SK-N-SH treated with all-trans-retinoic acid at 6 μM for 48 hours (cell line): Measurements from ENCODE around the gene AJUBA.

ENCODE experiments used
- ATAC-seq: fragments of 200-7000 bp; cut with Tn5 transposase; 3 replicates; pipeline ENCODE4 v1.9.1; 2020; ENCODE audit warnings: mild to moderate bottlenecking, moderate library complexity
- BACH2 ChIP-seq: fragments of 250-450 bp; sonication (Bioruptor Pico); IDR thresholded peaks from 2 replicates; pipeline ENCODE4 v1.9.0; 2021; ENCODE audit warnings: mild to moderate bottlenecking, borderline replicate concordance
- CSDC2 ChIP-seq: fragments of 250-450 bp; sonication (Bioruptor Pico); IDR thresholded peaks from 2 replicates; pipeline ENCODE4 v1.5.0; 2020; ENCODE audit warnings: mild to moderate bottlenecking, moderate library complexity
- ESRRG ChIP-seq: fragments of 250-450 bp; sonication (Bioruptor Pico); IDR thresholded peaks from 2 replicates; pipeline ENCODE4 v1.6.1; 2021; ENCODE audit warnings: mild to moderate bottlenecking
- GLIS3 ChIP-seq: fragments of 250-450 bp; sonication (Bioruptor Pico); IDR thresholded peaks from 2 replicates; pipeline ENCODE4 v1.5.0; 2020; ENCODE audit warnings: mild to moderate bottlenecking, moderate library complexity
- ISL1 ChIP-seq: fragments of 250-450 bp; sonication (Bioruptor Pico); IDR thresholded peaks from 2 replicates; pipeline ENCODE4 v2.1.2; 2022; ENCODE audit warnings: mild to moderate bottlenecking, moderate library complexity
- OSR1 ChIP-seq: fragments of 250-450 bp; sonication (Bioruptor Pico); IDR thresholded peaks from 2 replicates; pipeline ENCODE4 v1.8.0; 2022; ENCODE audit warnings: moderate library complexity, mild to moderate bottlenecking, inconsistent platforms
- PPARA ChIP-seq: fragments of 250-450 bp; sonication (Bioruptor Pico); IDR thresholded peaks from 2 replicates; pipeline ENCODE4 v1.5.0; 2020; ENCODE audit warnings: mild to moderate bottlenecking, borderline replicate concordance
- RARB ChIP-seq: fragments of 250-450 bp; sonication (Bioruptor Pico); IDR thresholded peaks from 2 replicates; pipeline ENCODE4 v1.8.0; 2021; ENCODE audit warnings: mild to moderate bottlenecking, moderate library complexity
- SNAI2 ChIP-seq: fragments of 250-450 bp; sonication (Bioruptor Pico); IDR thresholded peaks from 2 replicates; pipeline ENCODE4 v1.5.0; 2020; ENCODE audit warnings: mild to moderate bottlenecking, moderate library complexity
- TCF4 ChIP-seq: fragments of 250-450 bp; sonication (Bioruptor Pico); IDR thresholded peaks from 2 replicates; pipeline ENCODE4 v1.8.0; 2021; ENCODE audit warnings: mild to moderate bottlenecking, moderate library complexity, borderline replicate concordance
- TOX ChIP-seq: fragments of 250-450 bp; sonication (Bioruptor Pico); IDR thresholded peaks from 2 replicates; pipeline ENCODE4 v1.8.0; 2021; ENCODE audit warnings: mild to moderate bottlenecking, moderate library complexity, borderline replicate concordance
- ZC3H10 ChIP-seq: fragments of 250-450 bp; sonication (Bioruptor Pico); IDR thresholded peaks from 2 replicates; pipeline ENCODE4 v1.5.1; 2021; ENCODE audit warnings: mild to moderate bottlenecking, moderate library complexity
- ZFP3 ChIP-seq: fragments of 250-450 bp; sonication (Bioruptor Pico); IDR thresholded peaks from 2 replicates; pipeline ENCODE4 v1.5.0; 2020; ENCODE audit warnings: mild to moderate bottlenecking, moderate library complexity
- ZFP30 ChIP-seq: fragments of 450-650 bp; formaldehyde crosslinking; IDR thresholded peaks from 2 replicates; pipeline ENCODE4 v1.5.0; 2022; ENCODE audit warnings: mild to moderate bottlenecking, moderate library complexity
- ZNF565 ChIP-seq: fragments of 450-650 bp; formaldehyde crosslinking; conservative IDR thresholded peaks from 2 replicates; pipeline ENCODE4 v1.5.0; 2020; ENCODE audit warnings: low read depth, mild to moderate bottlenecking, moderate library complexity
- ZNF70 ChIP-seq: fragments of 450-650 bp; formaldehyde crosslinking; IDR thresholded peaks from 2 replicates; pipeline ENCODE4 v1.5.0; 2020; ENCODE audit warnings: mild to moderate bottlenecking, moderate library complexity
- ZNF8 ChIP-seq: fragments of 450-650 bp; formaldehyde crosslinking; IDR thresholded peaks from 2 replicates; pipeline ENCODE4 v1.5.0; 2020; ENCODE audit warnings: mild to moderate bottlenecking, moderate library complexity
- TF ChIP-seq, protein P1 (sequence below): fragments of 250-450 bp; sonication (Bioruptor Pico); IDR thresholded peaks from 2 replicates; pipeline ENCODE4 v1.8.0; 2020; ENCODE audit warnings: mild to moderate bottlenecking, moderate library complexity, borderline replicate concordance
- TF ChIP-seq, protein P2 (sequence below): fragments of 250-450 bp; sonication (Bioruptor Pico); IDR thresholded peaks from 2 replicates; pipeline ENCODE4 v1.5.0; 2020; ENCODE audit warnings: mild to moderate bottlenecking, moderate library complexity
- TF ChIP-seq, protein P3 (sequence below): fragments of 250-450 bp; sonication (Bioruptor Pico); IDR thresholded peaks from 2 replicates; pipeline ENCODE4 v1.5.1; 2020; ENCODE audit warnings: low read depth, mild to moderate bottlenecking, moderate library complexity
- TF ChIP-seq, protein P4 (sequence below): fragments of 250-450 bp; sonication (Bioruptor Pico); IDR thresholded peaks from 2 replicates; pipeline ENCODE4 v1.5.1; 2021; ENCODE audit warnings: mild to moderate bottlenecking, moderate library complexity

Gene AJUBA

DNA sequence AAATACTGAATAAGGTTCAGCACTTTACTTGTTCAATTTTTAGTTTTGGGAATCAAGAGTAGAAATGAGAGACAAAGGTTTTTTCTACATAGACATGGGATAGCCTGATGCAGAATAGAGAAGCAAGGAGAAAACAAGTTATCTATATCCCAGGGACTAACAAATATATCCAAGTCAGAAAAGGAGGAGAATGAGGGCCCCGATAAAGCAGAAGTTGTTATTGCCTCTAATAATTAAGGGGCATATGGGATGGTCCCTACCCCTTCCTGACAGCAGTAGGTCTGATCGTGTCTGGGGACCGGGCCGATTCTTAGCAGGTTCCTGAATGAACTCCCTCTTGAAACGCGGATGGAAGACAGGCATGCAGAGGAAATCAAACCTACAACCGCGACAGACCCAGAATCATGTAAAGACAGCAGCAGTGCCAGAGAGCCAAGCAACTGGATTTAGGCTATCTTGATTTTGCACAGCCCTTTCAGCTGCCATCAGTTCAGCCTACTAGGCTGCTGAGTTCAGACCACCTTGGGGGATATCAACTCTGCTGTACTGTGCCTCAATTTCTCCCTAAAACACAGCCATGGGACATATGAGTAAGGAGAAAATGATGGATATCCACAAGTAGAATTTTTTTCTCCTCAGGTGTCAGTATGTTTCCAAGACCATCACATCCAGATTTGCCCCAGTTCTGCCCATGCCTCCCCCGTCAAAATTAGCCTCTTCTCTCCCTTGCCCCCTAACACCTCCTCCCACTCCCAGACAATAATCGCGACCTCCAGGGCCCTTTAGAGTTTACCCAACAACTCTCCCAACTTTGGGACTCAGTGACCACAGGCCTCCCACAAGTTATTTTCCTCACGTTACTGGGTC lies 53.9 kb downstream of the AJUBA start (continued):
- TF ChIP-seq, protein P1, sequence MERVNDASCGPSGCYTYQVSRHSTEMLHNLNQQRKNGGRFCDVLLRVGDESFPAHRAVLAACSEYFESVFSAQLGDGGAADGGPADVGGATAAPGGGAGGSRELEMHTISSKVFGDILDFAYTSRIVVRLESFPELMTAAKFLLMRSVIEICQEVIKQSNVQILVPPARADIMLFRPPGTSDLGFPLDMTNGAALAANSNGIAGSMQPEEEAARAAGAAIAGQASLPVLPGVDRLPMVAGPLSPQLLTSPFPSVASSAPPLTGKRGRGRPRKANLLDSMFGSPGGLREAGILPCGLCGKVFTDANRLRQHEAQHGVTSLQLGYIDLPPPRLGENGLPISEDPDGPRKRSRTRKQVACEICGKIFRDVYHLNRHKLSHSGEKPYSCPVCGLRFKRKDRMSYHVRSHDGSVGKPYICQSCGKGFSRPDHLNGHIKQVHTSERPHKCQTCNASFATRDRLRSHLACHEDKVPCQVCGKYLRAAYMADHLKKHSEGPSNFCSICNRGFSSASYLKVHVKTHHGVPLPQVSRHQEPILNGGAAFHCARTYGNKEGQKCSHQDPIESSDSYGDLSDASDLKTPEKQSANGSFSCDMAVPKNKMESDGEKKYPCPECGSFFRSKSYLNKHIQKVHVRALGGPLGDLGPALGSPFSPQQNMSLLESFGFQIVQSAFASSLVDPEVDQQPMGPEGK (CRISPR knock-in tag), result no peak

DNA sequence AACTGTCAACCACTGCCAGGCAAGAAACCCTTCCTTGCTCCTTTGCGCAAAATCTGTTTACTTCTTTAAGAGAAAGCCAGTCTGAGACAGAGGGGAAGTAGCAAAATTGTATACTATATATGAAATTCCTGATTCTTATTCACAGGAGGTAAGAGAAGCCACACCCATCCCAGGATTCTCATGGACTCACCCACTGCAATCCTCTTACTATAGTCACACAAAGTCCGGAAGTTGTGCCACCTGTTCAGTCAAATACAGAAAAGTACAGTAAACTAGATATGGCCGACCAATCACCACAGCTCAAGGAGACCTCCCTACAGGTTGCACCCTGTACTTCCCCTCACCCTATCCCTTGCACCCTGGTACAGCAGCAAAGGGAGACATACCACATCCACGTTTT lies 56.0 kb downstream of the AJUBA start:
- TF ChIP-seq, protein P2, sequence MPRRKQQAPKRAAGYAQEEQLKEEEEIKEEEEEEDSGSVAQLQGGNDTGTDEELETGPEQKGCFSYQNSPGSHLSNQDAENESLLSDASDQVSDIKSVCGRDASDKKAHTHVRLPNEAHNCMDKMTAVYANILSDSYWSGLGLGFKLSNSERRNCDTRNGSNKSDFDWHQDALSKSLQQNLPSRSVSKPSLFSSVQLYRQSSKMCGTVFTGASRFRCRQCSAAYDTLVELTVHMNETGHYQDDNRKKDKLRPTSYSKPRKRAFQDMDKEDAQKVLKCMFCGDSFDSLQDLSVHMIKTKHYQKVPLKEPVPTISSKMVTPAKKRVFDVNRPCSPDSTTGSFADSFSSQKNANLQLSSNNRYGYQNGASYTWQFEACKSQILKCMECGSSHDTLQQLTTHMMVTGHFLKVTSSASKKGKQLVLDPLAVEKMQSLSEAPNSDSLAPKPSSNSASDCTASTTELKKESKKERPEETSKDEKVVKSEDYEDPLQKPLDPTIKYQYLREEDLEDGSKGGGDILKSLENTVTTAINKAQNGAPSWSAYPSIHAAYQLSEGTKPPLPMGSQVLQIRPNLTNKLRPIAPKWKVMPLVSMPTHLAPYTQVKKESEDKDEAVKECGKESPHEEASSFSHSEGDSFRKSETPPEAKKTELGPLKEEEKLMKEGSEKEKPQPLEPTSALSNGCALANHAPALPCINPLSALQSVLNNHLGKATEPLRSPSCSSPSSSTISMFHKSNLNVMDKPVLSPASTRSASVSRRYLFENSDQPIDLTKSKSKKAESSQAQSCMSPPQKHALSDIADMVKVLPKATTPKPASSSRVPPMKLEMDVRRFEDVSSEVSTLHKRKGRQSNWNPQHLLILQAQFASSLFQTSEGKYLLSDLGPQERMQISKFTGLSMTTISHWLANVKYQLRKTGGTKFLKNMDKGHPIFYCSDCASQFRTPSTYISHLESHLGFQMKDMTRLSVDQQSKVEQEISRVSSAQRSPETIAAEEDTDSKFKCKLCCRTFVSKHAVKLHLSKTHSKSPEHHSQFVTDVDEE (CRISPR knock-in tag), result no peak
- no peak for TF ChIP-seq BACH2 (CRISPR knock-in tag)
- TF ChIP-seq, all 23 proteins: peak for 0
- no peak for ATAC-seq

DNA sequence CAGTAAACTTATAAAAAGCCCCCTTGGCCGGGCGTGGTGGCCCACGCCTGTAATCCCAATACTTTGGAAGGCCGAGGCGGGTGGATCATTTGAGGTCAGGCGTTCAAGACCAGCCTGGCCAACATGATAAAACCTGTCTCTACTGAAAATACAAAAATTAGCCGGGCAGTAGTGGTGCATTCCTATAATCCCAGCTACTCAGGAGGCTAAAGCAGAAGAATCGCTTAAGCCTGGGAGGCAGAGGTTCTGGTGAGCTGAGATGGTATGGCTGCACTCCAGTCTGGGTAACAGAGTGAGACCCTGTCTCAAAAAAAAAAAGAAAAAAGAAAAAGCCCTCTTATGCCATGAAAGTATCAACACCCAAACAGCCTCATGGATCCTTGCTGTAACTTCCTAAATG lies 56.8 kb downstream of the AJUBA start:
- no peak for ATAC-seq
- TF ChIP-seq ZFP30 (CRISPR knock-in tag), result no peak
- TF ChIP-seq, all 23 proteins: peak for 0

DNA sequence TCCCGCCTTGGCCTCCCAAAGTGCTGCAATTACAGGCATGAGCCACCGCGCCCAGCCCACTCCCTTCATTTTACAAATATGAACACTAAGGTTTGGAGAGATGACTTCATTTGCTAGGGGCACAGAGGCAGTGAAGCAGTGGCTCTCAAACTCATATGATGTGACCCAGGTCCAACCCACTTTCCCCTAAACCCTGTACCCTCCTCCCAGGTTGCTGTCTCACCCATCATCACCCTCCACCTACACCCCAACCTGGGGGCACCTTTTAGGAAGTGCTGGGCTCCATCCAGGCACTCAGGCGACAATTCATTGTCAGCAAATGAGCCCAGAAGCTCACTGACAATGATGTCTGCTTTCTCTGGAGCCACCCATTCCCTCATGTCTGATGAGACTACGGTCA lies 58.6 kb downstream of the AJUBA start:
- TF ChIP-seq OSR1 (CRISPR knock-in tag) (no peak), CSDC2 (CRISPR knock-in tag) (no peak), ISL1 (CRISPR knock-in tag) (no peak), RARB (no peak), SNAI2 (CRISPR knock-in tag) (no peak), ZNF565 (CRISPR knock-in tag) (no peak), ZNF70 (CRISPR knock-in tag) (no peak), TCF4 (CRISPR knock-in tag) (no peak), BACH2 (CRISPR knock-in tag) (no peak)
- TF ChIP-seq, protein P2 (CRISPR knock-in tag), result no peak
- TF ChIP-seq, protein P3, sequence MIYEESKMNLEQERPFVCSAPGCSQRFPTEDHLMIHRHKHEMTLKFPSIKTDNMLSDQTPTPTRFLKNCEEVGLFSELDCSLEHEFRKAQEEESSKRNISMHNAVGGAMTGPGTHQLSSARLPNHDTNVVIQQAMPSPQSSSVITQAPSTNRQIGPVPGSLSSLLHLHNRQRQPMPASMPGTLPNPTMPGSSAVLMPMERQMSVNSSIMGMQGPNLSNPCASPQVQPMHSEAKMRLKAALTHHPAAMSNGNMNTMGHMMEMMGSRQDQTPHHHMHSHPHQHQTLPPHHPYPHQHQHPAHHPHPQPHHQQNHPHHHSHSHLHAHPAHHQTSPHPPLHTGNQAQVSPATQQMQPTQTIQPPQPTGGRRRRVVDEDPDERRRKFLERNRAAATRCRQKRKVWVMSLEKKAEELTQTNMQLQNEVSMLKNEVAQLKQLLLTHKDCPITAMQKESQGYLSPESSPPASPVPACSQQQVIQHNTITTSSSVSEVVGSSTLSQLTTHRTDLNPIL (CRISPR knock-in tag), result no peak
- TF ChIP-seq, all 23 proteins: peak for 0
- ATAC-seq, result no peak

DNA sequence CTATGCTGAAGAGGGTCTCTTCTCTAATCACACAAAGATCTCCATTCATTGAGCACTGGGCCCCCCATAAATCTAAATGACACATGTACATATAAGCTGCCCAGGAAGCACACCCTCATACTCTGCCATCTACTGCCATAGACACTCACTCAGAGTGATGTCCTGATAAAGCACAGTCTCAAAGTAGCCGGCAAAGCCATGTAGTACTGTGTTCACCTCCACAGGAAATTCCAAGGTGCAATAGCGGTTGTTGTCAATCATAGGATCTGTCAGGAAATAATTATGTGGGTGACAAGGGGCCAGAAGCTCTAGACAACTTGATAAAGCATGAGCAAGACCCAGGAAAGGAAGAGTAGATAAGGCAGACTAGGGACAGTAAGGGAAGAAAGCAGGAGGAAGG lies 60.1 kb downstream of the AJUBA start:
- no peak for ATAC-seq
- TF ChIP-seq TOX (CRISPR knock-in tag), result no peak
- no peak for TF ChIP-seq ZNF8 (CRISPR knock-in tag)
- TF ChIP-seq RARB, result no peak
- no peak for TF ChIP-seq ISL1 (CRISPR knock-in tag)
- TF ChIP-seq ZC3H10 (CRISPR knock-in tag), result no peak
- TF ChIP-seq OSR1 (CRISPR knock-in tag), result no peak
- no peak for TF ChIP-seq ZNF70 (CRISPR knock-in tag)
- TF ChIP-seq ESRRG (CRISPR knock-in tag), result no peak
- no peak for TF ChIP-seq GLIS3
- no peak for TF ChIP-seq ZFP3 (CRISPR knock-in tag)
- TF ChIP-seq BACH2 (CRISPR knock-in tag), result no peak
- no peak for TF ChIP-seq PPARA (CRISPR knock-in tag)
- TF ChIP-seq, protein P4, sequence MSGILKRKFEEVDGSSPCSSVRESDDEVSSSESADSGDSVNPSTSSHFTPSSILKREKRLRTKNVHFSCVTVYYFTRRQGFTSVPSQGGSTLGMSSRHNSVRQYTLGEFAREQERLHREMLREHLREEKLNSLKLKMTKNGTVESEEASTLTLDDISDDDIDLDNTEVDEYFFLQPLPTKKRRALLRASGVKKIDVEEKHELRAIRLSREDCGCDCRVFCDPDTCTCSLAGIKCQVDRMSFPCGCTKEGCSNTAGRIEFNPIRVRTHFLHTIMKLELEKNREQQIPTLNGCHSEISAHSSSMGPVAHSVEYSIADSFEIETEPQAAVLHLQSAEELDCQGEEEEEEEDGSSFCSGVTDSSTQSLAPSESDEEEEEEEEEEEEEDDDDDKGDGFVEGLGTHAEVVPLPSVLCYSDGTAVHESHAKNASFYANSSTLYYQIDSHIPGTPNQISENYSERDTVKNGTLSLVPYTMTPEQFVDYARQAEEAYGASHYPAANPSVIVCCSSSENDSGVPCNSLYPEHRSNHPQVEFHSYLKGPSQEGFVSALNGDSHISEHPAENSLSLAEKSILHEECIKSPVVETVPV (CRISPR knock-in tag), result no peak
